Stimulated activated CD4-positive, alpha-beta T cell treated with anti-CD3 and anti-CD28 coated beads, Interleukin-1b, Interleukin-23, amount 100 ng/mL, for 24 hours (primary cell): ENCODE data around the gene GPA33.

Experiments used
- DNase-seq, 4 experiments: peaks; one replicate each; pipeline ENCODE4 v3.0.0-alpha.2; 2020; ENCODE audit warnings: low read depth in 4 of 4, low spot score in 1 of 4

The GPA33 gene

GRCh38 chr1:167090314-167090942, at the start of gene GPA33:
TSS of gene GPA33 (minus strand) at chr1:167090377. CDS start at chr1:167090287, 90 bp downstream.
- no peak for DNase-seq

- no peak for DNase-seq
Measured at GRCh38 chr1:167138703-167139102, 48.5 kb upstream of the GPA33 start.

GRCh38 chr1:167137793-167138510, 47.8 kb upstream of the GPA33 start:
- no peak for DNase-seq

- DNase-seq: no peak
Measured at GRCh38 chr1:167137332-167137781, 47.2 kb upstream of the GPA33 start.

- no peak for DNase-seq
Measured at GRCh38 chr1:167136806-167137205, 46.6 kb upstream of the GPA33 start.

- DNase-seq: no peak
Measured at GRCh38 chr1:167136191-167136614, 46.0 kb upstream of the GPA33 start.

GRCh38 chr1:167135281-167135840, 45.2 kb upstream of the GPA33 start:
- no peak for DNase-seq

- no peak for DNase-seq
Measured at GRCh38 chr1:167132301-167133010, 42.3 kb upstream of the GPA33 start.

GRCh38 chr1:167130829-167131510, 40.8 kb upstream of the GPA33 start:
- no peak for DNase-seq

GRCh38 chr1:167128261-167129227, 38.4 kb upstream of the GPA33 start:
- DNase-seq: no peak

GRCh38 chr1:167127661-167128060, 37.5 kb upstream of the GPA33 start:
- no peak for DNase-seq

- no peak for DNase-seq
Measured at GRCh38 chr1:167127236-167127635, 37.1 kb upstream of the GPA33 start.

- no peak for DNase-seq
Measured at GRCh38 chr1:167126811-167127210, 36.6 kb upstream of the GPA33 start.

GRCh38 chr1:167126317-167126716, 36.1 kb upstream of the GPA33 start:
- no peak for DNase-seq

- DNase-seq: no peak
Measured at GRCh38 chr1:167122568-167122967, 32.4 kb upstream of the GPA33 start.

GRCh38 chr1:167122121-167122480, 31.9 kb upstream of the GPA33 start:
- no peak for DNase-seq

- DNase-seq: peak in 1 of 4 experiments; percentile 27
Measured at GRCh38 chr1:167121375-167122120, 31.4 kb upstream of the GPA33 start.

- DNase-seq: no peak
Measured at GRCh38 chr1:167120899-167121298, 30.7 kb upstream of the GPA33 start.

- no peak for DNase-seq
Measured at GRCh38 chr1:167119696-167120095, 29.5 kb upstream of the GPA33 start.
